Muscle of back (tissue), 11 donors: ENCODE results near the gene ITGA6. TPM values are rescaled to one million over a fixed set of nuclear protein-coding genes. Genes with fewer than 3 reads are reported as not detected.

ENCODE experiments used
- DNase-seq, 3 donors: peaks; one replicate each; pipeline versions ENCODE4 v3.0.0 to v3.0.0-alpha.2; 2013
- polyA plus RNA-seq, 10 donors: library from polyadenylated mRNA; unstranded; fragments of 120-200 nt; gene quantifications; one replicate each; pipeline ENCODE4 v1.2.1, GENCODE V29; 2013; ENCODE audit not compliant: insufficient read length in 10 of 10

ITGA6 gene
- polyA plus RNA-seq, 10 donors, result 71.6 to 120 (median 81.8) TPM

- DNase-seq, result no peak
These were observed 35.0 kb downstream of the ITGA6 start for GRCh38 chr2:172462373-172462848.

DNA sequence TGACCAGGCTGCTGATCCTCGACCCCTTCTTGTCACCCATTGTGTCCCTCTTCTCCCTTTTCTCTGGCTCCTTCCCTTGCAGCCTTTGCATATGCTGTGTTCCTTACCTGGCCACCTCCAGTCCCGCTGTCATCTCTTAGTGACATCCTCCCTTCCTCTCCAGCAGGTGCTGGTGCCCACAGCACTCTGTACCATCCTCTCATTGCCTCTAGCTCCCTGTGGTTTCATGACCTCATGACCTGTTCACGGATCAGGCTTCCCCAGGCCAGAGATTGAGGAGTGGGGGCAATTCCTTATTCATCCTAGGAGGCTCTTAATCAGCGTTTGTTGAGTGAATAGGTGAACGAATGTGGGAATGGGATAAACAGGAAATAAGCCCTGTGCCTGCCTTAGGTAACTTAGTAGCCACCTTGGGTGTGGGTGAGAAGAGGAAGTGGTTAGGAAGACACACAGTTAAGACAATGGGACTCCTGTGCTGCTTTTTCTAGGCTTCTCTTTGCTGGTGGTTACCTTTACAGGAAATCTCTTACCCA is 35.5 kb downstream of the ITGA6 start:
- no peak for DNase-seq

DNA sequence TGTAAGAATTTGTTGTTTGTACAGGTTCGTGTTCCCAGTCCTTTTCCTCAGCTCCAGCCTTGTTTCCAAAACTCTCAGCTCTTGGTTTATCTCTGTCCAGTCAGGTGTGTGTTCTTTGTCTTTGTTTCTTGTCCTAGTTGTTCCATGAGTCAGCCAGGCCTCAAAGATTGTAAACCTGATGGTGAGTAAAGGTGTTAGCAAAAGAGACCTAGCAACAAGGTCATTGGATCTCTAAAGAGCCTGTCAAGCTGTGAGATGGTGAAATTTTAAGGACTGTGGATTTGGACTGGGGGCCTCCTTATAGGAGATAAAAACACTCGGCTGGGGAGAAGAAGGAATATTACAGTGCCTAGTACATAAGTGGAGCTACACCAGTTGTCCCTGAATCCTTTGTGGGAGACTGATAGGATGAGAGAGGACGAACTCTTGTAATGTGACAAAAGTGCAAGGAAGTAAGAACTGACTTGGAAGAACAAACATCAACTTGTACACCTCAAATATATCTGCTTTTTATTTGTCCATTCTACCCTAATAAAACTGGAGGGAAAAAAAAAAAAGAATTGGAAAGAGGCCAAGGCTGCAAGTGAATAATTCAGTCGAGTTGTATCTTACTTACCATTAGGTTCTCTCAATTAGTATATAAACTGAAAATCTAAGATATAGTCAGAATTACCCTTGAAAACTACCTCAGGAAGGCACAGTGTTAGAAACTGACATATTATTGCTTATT is 37.2 kb downstream of the ITGA6 start:
- no peak for DNase-seq

DNA sequence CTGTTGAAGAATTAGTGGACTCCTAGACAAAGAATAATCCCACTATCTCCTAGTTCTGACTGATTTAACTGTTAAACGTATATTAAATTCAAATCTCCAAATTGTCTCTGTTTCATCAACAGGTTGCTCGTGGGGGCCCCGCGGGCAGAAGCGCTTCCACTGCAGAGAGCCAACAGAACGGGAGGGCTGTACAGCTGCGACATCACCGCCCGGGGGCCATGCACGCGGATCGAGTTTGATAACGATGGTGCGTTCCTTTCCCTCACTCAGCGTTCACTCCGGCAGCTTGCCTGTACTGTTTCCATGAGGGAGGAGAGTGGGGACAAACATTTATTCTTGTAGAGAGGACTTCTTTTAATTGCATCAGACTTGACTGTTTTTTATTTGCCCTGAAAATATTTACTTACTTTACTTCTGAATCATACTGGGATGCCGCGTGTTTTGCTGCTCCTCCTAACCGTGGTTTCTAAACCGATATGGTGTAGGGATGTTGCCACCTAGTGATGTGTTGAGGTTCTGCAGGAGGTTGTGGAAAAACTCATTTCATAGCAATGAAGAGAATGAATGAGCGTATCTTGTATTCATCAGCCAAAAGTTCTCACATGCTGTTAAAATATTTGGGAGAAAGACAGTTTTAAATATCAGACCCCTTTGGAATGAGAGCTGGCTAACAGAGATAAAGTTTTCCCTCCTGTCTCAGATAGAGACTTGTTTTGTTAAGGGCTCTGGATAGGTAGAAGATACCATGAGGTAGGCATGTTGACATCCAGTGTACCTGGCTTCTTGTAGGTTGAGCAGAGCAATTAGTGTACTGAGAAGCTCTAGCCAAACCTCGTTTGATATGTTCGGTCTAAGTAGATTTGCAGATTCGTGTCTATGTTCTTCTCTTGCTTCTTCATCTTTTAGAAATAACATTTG is 38.3 kb downstream of the ITGA6 start:
- DNase-seq, result peak; percentile 77 to 87 (median 79)

DNA sequence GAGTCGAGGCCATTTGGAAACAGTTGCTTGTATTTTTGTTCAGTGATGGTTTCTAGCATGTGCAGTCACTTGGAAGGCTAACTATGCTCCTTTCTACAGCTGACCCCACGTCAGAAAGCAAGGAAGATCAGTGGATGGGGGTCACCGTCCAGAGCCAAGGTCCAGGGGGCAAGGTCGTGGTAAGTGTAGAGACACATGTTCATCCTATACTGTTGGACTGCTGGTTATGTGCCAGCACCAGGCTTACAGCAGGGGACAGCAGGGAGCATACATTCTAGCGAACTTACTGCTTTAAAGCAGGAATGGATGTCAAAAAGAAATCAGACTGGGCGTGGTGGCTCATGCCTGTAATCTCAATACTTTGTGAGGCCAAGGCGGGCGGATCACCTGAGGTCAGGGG is 40.0 kb downstream of the ITGA6 start:
- DNase-seq, result no peak

DNA sequence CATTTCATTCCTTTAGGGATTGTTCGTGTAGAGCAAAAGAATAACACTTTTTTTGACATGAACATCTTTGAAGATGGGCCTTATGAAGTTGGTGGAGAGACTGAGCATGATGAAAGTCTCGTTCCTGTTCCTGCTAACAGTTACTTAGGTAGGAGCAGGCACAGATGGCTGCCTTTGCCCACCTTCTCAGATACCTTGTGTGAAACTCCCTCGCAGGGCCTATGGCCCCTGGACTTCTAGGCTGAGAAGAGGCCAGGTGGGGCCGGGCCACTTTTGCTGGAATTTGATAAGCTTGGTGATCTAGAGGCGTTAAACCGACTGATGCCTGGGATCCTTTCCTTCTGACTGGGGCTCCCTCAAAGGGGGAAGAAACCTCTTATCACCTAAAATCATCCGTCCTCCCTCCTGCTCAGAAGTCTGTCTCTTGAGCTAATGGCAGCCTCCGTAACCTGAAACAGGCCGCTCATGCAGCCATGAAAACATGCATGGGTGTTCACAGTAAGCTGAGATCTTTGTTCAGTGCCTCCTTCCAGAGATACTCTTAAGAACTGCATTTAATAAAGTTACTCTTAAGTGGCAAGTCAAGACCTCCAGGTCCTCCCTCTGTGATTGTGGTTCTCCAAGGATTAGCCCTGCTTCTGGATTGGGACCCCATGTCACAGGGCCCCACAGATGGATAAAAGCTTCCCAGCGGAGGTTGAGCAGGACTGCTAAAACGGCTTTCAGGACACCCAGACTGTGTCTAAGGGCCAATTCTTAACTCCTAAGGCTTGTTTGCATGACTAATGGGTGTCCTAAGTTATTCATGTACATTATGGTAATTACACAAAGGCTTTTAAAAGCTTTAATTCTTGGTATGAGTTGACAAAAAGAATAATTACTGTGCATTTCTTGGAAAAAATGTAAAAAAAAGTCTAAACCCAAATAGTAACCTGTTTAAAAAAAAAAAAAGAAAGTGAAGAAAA is 43.9 kb downstream of the ITGA6 start:
- no peak for DNase-seq

- DNase-seq, result no peak
These were observed 45.2 kb downstream of the ITGA6 start for GRCh38 chr2:172472446-172473033.

GRCh38 chr2:172473167-172473566 is 45.8 kb downstream of the ITGA6 start:
- DNase-seq, result no peak

- no peak for DNase-seq
These were observed 51.0 kb downstream of the ITGA6 start for GRCh38 chr2:172478353-172478752.

DNA sequence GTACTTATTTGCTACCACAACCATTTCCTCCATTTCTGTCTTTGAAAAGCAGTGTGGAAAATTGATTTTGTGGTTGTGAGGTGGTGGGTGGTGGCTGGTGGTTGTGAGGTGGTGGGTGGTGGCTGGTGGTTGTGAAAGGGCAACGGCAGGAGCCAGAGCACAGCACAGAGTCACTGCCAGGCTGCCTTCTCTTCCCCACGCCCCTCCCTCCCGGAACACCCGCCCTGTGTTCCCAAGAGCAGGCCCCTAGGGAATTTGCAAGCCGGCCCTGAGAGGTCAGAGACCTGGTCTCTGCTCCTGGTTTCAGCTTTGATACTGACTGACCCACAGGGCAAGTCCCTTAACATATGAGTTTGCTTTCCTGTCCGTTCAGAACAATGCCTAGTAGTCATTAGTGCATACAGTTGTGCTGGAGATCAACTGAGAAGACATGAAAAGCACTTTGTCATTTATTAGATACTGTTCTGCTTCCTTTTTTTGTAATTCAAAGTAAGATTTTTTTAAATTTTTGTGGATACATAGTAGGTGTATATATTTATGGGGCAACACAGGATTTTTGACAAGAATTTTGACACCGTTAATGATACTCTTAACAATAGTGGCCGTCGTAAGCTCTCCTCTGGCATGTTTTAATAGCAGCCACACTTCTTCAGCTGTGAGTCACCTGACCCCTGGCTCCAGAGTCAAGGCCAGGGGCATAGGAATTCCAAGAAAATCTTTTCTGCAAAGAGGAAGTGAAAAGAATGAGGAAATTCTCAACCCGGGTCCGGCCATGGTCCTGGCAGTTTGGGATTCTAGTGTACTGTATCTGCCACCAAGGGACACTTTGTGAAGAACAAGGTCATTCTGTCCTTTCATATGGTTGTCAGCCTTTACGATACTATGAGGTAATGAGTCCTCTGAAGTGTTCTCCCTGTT is 53.2 kb downstream of the ITGA6 start:
- DNase-seq, result no peak

DNA sequence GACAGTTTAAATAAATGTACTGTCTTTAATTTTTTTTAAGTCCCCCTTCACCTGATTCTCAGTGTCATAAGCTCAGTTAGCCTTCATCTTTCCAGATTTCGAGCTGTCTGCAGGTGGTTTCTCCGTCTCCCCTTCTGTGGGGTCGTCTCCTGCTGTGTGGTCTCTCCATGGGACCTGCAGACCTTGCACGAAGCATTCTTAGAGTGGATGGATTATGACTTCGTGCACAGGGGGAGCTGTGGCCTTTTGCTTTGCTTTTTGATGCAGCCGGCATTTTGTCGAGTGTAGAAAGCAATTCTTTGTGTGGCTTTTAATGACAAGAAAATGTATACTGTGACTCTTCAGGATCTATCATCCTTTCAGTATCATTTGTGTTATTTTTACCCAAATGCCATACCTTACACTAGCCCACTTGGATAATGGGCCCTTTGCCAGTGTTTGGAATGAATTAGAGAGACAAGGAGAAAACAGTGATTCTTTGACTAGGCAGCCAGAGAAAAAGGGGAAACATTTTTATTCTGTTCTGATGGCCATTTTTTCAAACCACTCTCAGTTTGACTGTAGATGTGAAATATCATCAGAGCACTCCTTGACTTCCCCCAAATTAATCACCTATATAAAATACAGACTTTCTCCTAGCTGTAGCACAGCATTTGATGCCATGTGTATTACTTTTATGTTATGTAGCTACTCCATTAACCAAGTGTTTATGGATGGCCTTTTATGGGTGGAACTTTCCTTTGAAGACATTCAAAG is 54.3 kb downstream of the ITGA6 start:
- no peak for DNase-seq

DNA sequence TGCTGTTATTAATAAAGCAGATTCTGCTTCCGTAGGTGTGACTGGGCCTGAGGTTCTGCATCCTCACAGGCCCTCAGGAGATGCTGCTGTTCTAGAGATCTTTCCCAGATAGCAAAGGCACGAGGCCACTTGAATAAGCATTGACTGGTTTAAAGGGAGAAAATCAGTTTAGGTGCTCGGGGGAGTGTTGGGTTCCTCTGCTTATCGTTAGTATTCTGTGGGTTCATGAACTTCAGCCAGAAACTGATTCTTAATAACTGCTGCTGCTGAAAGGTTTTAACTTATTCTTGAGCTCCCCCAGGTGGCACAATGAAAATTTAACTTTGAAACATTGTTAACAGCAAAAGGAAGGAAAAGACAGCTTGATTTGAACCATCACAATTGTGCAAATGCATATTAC is 56.9 kb downstream of the ITGA6 start:
- peak in 2 of 3 donors; percentile 18 to 48 for DNase-seq

DNA sequence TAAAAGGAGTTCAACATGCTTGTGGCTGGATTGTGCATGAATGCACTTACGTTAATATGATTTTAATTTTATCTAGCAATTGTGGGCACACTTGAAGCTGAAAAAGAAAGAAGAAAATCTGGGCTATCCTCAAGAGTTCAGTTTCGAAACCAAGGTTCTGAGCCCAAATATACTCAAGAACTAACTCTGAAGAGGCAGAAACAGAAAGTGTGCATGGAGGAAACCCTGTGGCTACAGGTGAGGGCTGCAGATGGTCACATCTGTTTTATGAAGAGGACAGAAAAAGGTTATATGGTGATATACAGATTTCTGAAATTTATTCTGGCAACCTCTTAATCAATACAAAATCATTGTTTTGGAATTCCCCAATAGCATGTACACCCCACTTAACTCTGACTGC is 57.3 kb downstream of the ITGA6 start:
- DNase-seq, result no peak

DNA sequence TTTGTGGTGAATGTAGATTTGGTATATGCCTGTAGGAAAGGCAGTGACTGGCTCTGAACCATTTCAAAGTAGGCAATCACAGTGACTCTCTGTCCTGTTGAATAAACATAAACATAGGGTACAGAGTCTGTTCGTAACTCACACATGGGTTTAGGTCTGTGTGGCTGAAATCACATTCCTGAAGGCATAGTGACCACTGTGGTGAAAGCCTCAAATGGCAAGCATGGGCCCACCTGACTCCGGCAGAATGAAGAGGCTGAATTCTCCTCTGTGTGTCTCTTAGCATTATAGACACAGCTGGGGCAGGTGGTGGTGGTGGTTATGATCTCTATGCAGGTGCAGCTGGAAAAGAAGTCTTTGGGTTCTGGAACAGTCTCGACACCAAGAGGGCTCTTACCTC is 61.2 kb downstream of the ITGA6 start:
- DNase-seq, result no peak

- no peak for DNase-seq
These were observed 62.3 kb downstream of the ITGA6 start for GRCh38 chr2:172489681-172490080.

DNA sequence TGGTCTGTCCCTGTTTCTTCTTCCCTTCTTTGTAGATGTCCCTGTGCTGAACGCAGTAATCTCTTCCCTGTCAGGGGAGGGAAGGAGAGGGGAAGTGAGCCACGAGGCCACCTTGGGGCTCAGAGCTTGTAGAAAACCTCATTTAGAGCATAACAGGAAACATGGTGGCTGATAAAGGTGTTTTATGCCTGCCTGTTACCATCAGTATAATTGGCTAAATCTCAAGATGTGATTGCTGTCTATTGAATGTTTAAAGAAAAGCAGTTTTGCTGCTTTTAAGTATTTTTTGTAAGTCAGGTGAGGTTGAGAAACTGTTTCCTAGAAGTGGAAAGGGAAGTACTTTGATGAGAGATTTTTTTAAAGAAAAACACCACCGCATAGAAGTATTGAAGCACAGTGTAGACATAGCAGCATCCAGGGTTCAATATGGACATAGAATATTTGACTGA is 68.8 kb downstream of the ITGA6 start:
- DNase-seq, result no peak

GRCh38 chr2:172507199-172507598 is 79.8 kb downstream of the ITGA6 start:
- DNase-seq, result no peak

DNA sequence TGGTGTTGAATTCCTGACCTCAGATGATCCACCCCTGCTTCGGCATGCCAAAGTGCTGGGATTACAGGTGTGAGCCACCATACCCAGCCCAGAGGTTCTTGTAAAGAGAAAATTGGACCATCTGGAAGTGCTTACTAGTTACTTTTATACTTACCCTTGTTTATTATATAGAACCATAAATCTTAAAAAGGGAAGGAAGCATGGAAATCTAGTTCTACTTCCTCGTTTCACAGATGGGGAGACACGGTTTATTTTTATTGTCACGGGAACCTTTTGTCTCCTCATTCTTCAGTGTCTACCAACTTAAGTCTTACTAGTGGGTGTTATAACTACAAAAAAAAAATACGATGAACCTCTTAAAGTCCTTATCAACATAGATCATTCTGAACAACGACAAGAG is 82.7 kb downstream of the ITGA6 start:
- DNase-seq, result no peak

DNA sequence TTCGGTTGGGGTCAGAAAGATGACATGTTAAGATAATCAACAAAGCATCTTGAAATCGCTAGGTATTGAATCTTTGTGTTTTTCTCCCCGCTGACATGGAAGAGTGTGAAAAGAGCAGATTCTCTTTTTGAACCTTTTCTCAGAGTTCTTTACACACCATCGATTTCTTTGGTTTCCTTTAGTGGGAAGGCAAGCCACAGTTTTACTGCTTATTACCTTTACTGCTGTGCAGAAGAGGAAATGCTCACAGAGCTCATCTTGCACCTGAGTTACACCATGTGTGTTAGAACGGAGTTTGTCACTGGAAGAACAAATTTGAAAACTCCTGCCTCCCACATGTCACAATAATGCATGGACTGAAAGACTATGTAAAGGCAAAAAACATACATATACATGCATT is 83.2 kb downstream of the ITGA6 start:
- DNase-seq, result no peak
